ENCODE data around the gene ANKRD37. TPM values are rescaled to one million over a fixed set of nuclear protein-coding genes. Genes with fewer than 3 reads are reported as not detected.
A peak's percentile ranks its signal among the peaks of the same experiment; 100 is the strongest.

ANKRD37 gene
- total RNA-seq, 1 experiment from 2014 or later = 3.7 TPM

- no peak overlapping the region for H2BK120ac ChIP-seq (ENCODE audit: low read depth, low read length, poor library complexity, severe bottlenecking)
- no peak for TF ChIP-seq CTCF (conservative IDR thresholded peaks at IDR 0.05)
- H3T11ph ChIP-seq (ENCODE audit: low read length) = no peak overlapping the region
- no peaks in the 10 kb centered on the region for H3K4me1 ChIP-seq (ENCODE audit: insufficient read depth, low read length)
- H3K14ac ChIP-seq (ENCODE audit: insufficient read depth, low read length) = no peak overlapping the region
- no peak overlapping the region for H4K5ac ChIP-seq (ENCODE audit: insufficient read length, low read depth, low read length)
- H3K79me2 ChIP-seq (ENCODE audit: insufficient read depth, low read length) = no peaks in the 10 kb centered on the region
- Mint-ChIP-seq H3K36me3 (ENCODE audit: insufficient read depth in 1 of 3, low read depth in 3 of 3) (peaks cover under 1 to 37% (median 11%) of the 10 kb centered on the region in 3 experiments; a peak in 4 of 7 replicates), H3K4me3 (no peak overlapping the region), H3K27me3 (ENCODE audit: low read depth) (no peaks in the 10 kb centered on the region), H3K27ac (peak overlapping the region in 1 of 3 experiments; percentile 46; a peak in 2 of 7 replicates), H3K4me1 (peaks cover 3 to 4% of the 10 kb centered on the region in 2 experiments; a peak in 3 of 4 replicates), H3K9me3 (no peaks in the 10 kb centered on the region)
- no peak overlapping the region for H3K27ac ChIP-seq (ENCODE audit: insufficient read length, low read depth, low read length)
- no peak overlapping the region for H4K91ac ChIP-seq (ENCODE audit: insufficient read length, low read depth, low read length)
- no peak for DNase-seq
- H3K79me1 ChIP-seq (ENCODE audit: insufficient read depth, low read depth, low read length, poor library complexity, severe bottlenecking) = no peaks in the 10 kb centered on the region
- no peak overlapping the region for H2BK5ac ChIP-seq (ENCODE audit: insufficient read length, low read length)
- no peaks in the 10 kb centered on the region for H4K20me1 ChIP-seq (ENCODE audit: control insufficient read depth, insufficient read depth, insufficient read length)
- H3K9ac ChIP-seq (ENCODE audit: extremely low read depth, insufficient read length, low read length) = no peak overlapping the region
- no peak overlapping the region for H4K8ac ChIP-seq (replicated peaks; ENCODE audit: insufficient read length, low read depth, low read length)
- H3K4me2 ChIP-seq (ENCODE audit: insufficient read depth, insufficient read length, low read length) = no peak overlapping the region
- H3K18ac ChIP-seq (ENCODE audit: insufficient read length, low read depth, low read length) = no peak overlapping the region
- H2BK15ac ChIP-seq (ENCODE audit: low read depth, low read length) = no peak overlapping the region
- H3K56ac ChIP-seq (ENCODE audit: insufficient read length, low read depth, low read length) = no peak overlapping the region
- H2AFZ ChIP-seq (ENCODE audit: low read length) = no peak overlapping the region
- no peaks in the 10 kb centered on the region for H3K9me3 ChIP-seq (ENCODE audit: control insufficient read depth, low read depth, low read length)
- H3K23ac ChIP-seq (ENCODE audit: insufficient read length, low read depth, low read length) = no peak overlapping the region
- no CpG with 5 or more reads among the region's 3 CpGs for WGBS (ENCODE audit: extremely low coverage, insufficient read length, low lambda C conversion rate)
- no peak overlapping the region for H2BK20ac ChIP-seq (ENCODE audit: low read depth, low read length, poor library complexity, severe bottlenecking)
- no peaks in the 10 kb centered on the region for H3K23me2 ChIP-seq (ENCODE audit: insufficient read length, low read depth, low read length, poor library complexity, severe bottlenecking)
- H3K27me3 ChIP-seq (ENCODE audit: insufficient read depth, low read length) = no peaks in the 10 kb centered on the region
- no peak overlapping the region for H3K4ac ChIP-seq (ENCODE audit: low read depth, low read length)
- no peak overlapping the region for H2BK12ac ChIP-seq (ENCODE audit: insufficient read length, low read depth, low read length)
- no peak overlapping the region for H2AK5ac ChIP-seq (ENCODE audit: insufficient read length, low read length)
Observed at GRCh38 chr4:185363251-185363650, 33.4 kb upstream of the ANKRD37 start.

All from H9 (cell line).